Activated CD4-positive, alpha-beta T cell treated with anti-CD3 and anti-CD28 coated beads, Interleukin-2, amount 10 ng/mL, durations not matched to agents 7 days and 5 days (primary cell): ENCODE measurements around the gene FGD6. TPM values are rescaled to one million over a fixed set of nuclear protein-coding genes. Genes with fewer than 3 reads are reported as not detected.

Experiments used
- CTCF ChIA-PET: fragments of 350-600 bp; sonication (Branson Sonifier 250); formaldehyde crosslinking; loops from one replicate; lab custom pipeline; 2021; ENCODE audit warnings: antibody characterized with exemption; lab: Charles Lee
- POLR2A ChIA-PET: fragments of 350-600 bp; sonication (Branson Sonifier 250); formaldehyde crosslinking; loops from one replicate; lab custom pipeline; 2021; ENCODE audit warnings: antibody characterized with exemption; lab: Charles Lee
- DNase-seq: peaks from one replicate; pipeline ENCODE4 v3.0.0-alpha.2; 2020
- H3K27ac Mint-ChIP-seq: one replicate; pipeline ENCODE4 v1.8.0; 2021; ENCODE audit warnings: mild to moderate bottlenecking, moderate library complexity, mixed read lengths
- H3K27me3 Mint-ChIP-seq: one replicate; pipeline ENCODE4 v1.8.0; 2021; ENCODE audit warnings: mixed read lengths
- H3K36me3 Mint-ChIP-seq: one replicate; pipeline ENCODE4 v1.8.0; 2021; ENCODE audit warnings: low read depth, mixed read lengths
- H3K4me1 Mint-ChIP-seq: one replicate; pipeline ENCODE4 v1.8.0; 2021; ENCODE audit warnings: mixed read lengths
- H3K4me3 Mint-ChIP-seq: one replicate; pipeline ENCODE4 v1.8.0; 2021; ENCODE audit warnings: mild to moderate bottlenecking, moderate library complexity, mixed read lengths
- H3K9me3 Mint-ChIP-seq: one replicate; pipeline ENCODE4 v1.8.0; 2021; ENCODE audit warnings: mixed read lengths
- total RNA-seq, 2 experiments: library from RNA; stranded (reverse); gene quantifications; one replicate each; pipeline ENCODE4 v1.2.3, GENCODE V29; 2021

The FGD6 gene
- total RNA-seq, 2 experiments from 2014 or later, result 0.56 to 0.69 TPM

GRCh38 chr12:95184121-95184520, 33.1 kb downstream of the FGD6 start:
- H3K4me3 Mint-ChIP-seq, result no peak overlapping the region
- ChIA-PET CTCF (no interaction called here), POLR2A (no interaction called here)

GRCh38 chr12:95182868-95183415, 34.3 kb downstream of the FGD6 start:
- Mint-ChIP-seq H3K27ac (no peak overlapping the region), H3K36me3 (no peaks in the 10 kb centered on the region), H3K27me3 (no peaks in the 10 kb centered on the region), H3K9me3 (no peaks in the 10 kb centered on the region), H3K4me3 (no peak overlapping the region), H3K4me1 (no peaks in the 10 kb centered on the region)
- ChIA-PET POLR2A (no interaction called here), CTCF (no interaction called here)
- no peak for DNase-seq

More at GRCh38 chr12:95184121-95184520, 33.1 kb downstream of the FGD6 start:
- H3K4me1 Mint-ChIP-seq, result no peaks in the 10 kb centered on the region
- no peaks in the 10 kb centered on the region for H3K27me3 Mint-ChIP-seq
- no peaks in the 10 kb centered on the region for H3K36me3 Mint-ChIP-seq
- H3K27ac Mint-ChIP-seq, result no peak overlapping the region
- no peak for DNase-seq
- no peaks in the 10 kb centered on the region for H3K9me3 Mint-ChIP-seq

- no peak for DNase-seq
- H3K36me3 Mint-ChIP-seq, result no peaks in the 10 kb centered on the region
- H3K4me3 Mint-ChIP-seq, result no peak overlapping the region
- POLR2A ChIA-PET, result no interaction called here
- no peaks in the 10 kb centered on the region for H3K9me3 Mint-ChIP-seq
- no peaks in the 10 kb centered on the region for H3K27me3 Mint-ChIP-seq
- no peaks in the 10 kb centered on the region for H3K4me1 Mint-ChIP-seq
- CTCF ChIA-PET, result no interaction called here
- no peak overlapping the region for H3K27ac Mint-ChIP-seq
Measured at GRCh38 chr12:95181103-95181502, 36.2 kb downstream of the FGD6 start.

- Mint-ChIP-seq H3K27me3 (no peaks in the 10 kb centered on the region), H3K4me3 (no peak overlapping the region), H3K36me3 (no peaks in the 10 kb centered on the region), H3K9me3 (no peaks in the 10 kb centered on the region), H3K4me1 (no peaks in the 10 kb centered on the region), H3K27ac (no peak overlapping the region)
- POLR2A ChIA-PET, result no interaction called here
- CTCF ChIA-PET, result interaction anchor here (0.6 to 0.9 kb wide), 2 partner anchors 57 to 345 kb away, joined by 3 to 4 read pairs; no protein-coding TSS in a partner anchor
- no peak for DNase-seq
Measured at GRCh38 chr12:95179011-95179410, 38.3 kb downstream of the FGD6 start.

GRCh38 chr12:95178136-95178535, 39.1 kb downstream of the FGD6 start:
- DNase-seq, result no peak
- H3K36me3 Mint-ChIP-seq, result no peaks in the 10 kb centered on the region
- no peak overlapping the region for H3K27ac Mint-ChIP-seq
- H3K4me1 Mint-ChIP-seq, result no peaks in the 10 kb centered on the region
- no peaks in the 10 kb centered on the region for H3K27me3 Mint-ChIP-seq
- ChIA-PET POLR2A (no interaction called here), CTCF (no interaction called here)
- H3K4me3 Mint-ChIP-seq, result no peak overlapping the region
- H3K9me3 Mint-ChIP-seq, result no peaks in the 10 kb centered on the region

GRCh38 chr12:95177201-95177768, 40.0 kb downstream of the FGD6 start:
- no peaks in the 10 kb centered on the region for H3K27me3 Mint-ChIP-seq

GRCh38 chr12:95173392-95174251, 43.6 kb downstream of the FGD6 start:
- H3K36me3 Mint-ChIP-seq, result no peaks in the 10 kb centered on the region
- ChIA-PET CTCF (interaction anchor here (1.2 kb wide), 1 partner anchor 8 kb away, joined by 3 read pairs; no protein-coding TSS in a partner anchor), POLR2A (no interaction called here)
- H3K9me3 Mint-ChIP-seq, result no peaks in the 10 kb centered on the region
- H3K4me3 Mint-ChIP-seq, result no peak overlapping the region
- H3K27me3 Mint-ChIP-seq, result no peaks in the 10 kb centered on the region
- H3K27ac Mint-ChIP-seq, result no peak overlapping the region
- H3K4me1 Mint-ChIP-seq, result no peaks in the 10 kb centered on the region
- DNase-seq, result no peak

More at GRCh38 chr12:95177201-95177768, 40.0 kb downstream of the FGD6 start:
- Mint-ChIP-seq H3K9me3 (no peaks in the 10 kb centered on the region), H3K4me1 (no peaks in the 10 kb centered on the region), H3K4me3 (no peak overlapping the region), H3K27ac (no peak overlapping the region), H3K36me3 (no peaks in the 10 kb centered on the region)
- no peak for DNase-seq
- ChIA-PET CTCF (no interaction called here), POLR2A (no interaction called here)

GRCh38 chr12:95169368-95169767, 47.9 kb downstream of the FGD6 start:
- POLR2A ChIA-PET, result no interaction called here

GRCh38 chr12:95168746-95169145, 48.5 kb downstream of the FGD6 start:
- Mint-ChIP-seq H3K4me1 (no peaks in the 10 kb centered on the region), H3K27ac (no peak overlapping the region), H3K36me3 (no peaks in the 10 kb centered on the region), H3K9me3 (no peaks in the 10 kb centered on the region), H3K4me3 (no peak overlapping the region), H3K27me3 (no peaks in the 10 kb centered on the region)
- DNase-seq, result no peak
- POLR2A ChIA-PET, result no interaction called here
- CTCF ChIA-PET, result interaction anchor here (0.6 to 0.7 kb wide), 3 partner anchors 9 to 21 kb away, joined by 3 read pairs; no protein-coding TSS in a partner anchor

More at GRCh38 chr12:95169368-95169767, 47.9 kb downstream of the FGD6 start:
- H3K4me1 Mint-ChIP-seq, result no peaks in the 10 kb centered on the region
- DNase-seq, result no peak
- H3K9me3 Mint-ChIP-seq, result no peaks in the 10 kb centered on the region
- H3K4me3 Mint-ChIP-seq, result no peak overlapping the region
- no peaks in the 10 kb centered on the region for H3K27me3 Mint-ChIP-seq
- H3K36me3 Mint-ChIP-seq, result no peaks in the 10 kb centered on the region
- no peak overlapping the region for H3K27ac Mint-ChIP-seq
- CTCF ChIA-PET, result no interaction called here

GRCh38 chr12:95164656-95165055, 52.6 kb downstream of the FGD6 start:
- Mint-ChIP-seq H3K4me3 (no peak overlapping the region), H3K27me3 (peaks cover 2% of the 10 kb centered on the region), H3K27ac (no peak overlapping the region), H3K4me1 (no peaks in the 10 kb centered on the region), H3K9me3 (no peaks in the 10 kb centered on the region), H3K36me3 (no peaks in the 10 kb centered on the region)
- ChIA-PET POLR2A (no interaction called here), CTCF (interaction anchor here (0.6 to 1.5 kb wide), 2 partner anchors 9 to 314 kb away, joined by 3 to 4 read pairs; no protein-coding TSS in a partner anchor)
- no peak for DNase-seq

GRCh38 chr12:95158919-95159318, 58.3 kb downstream of the FGD6 start:
- H3K9me3 Mint-ChIP-seq, result no peaks in the 10 kb centered on the region
- H3K36me3 Mint-ChIP-seq, result no peaks in the 10 kb centered on the region
- H3K4me3 Mint-ChIP-seq, result no peak overlapping the region
- no peak for DNase-seq
- no peak overlapping the region for H3K27ac Mint-ChIP-seq
- ChIA-PET POLR2A (no interaction called here), CTCF (interaction anchor here (0.6 to 1.4 kb wide), 2 partner anchors 12 to 29 kb away, joined by 3 read pairs; no protein-coding TSS in a partner anchor)
- H3K27me3 Mint-ChIP-seq, result peaks cover 2% of the 10 kb centered on the region
- H3K4me1 Mint-ChIP-seq, result no peaks in the 10 kb centered on the region

- Mint-ChIP-seq H3K9me3 (no peaks in the 10 kb centered on the region), H3K4me3 (no peak overlapping the region), H3K36me3 (no peaks in the 10 kb centered on the region), H3K4me1 (no peaks in the 10 kb centered on the region), H3K27ac (no peak overlapping the region), H3K27me3 (no peaks in the 10 kb centered on the region)
- POLR2A ChIA-PET, result no interaction called here
- no peak for DNase-seq
- CTCF ChIA-PET, result no interaction called here
Measured at GRCh38 chr12:95151821-95152220, 65.4 kb downstream of the FGD6 start.

- POLR2A ChIA-PET, result no interaction called here
Measured at GRCh38 chr12:95151406-95151805, 65.9 kb downstream of the FGD6 start.

More at GRCh38 chr12:95151406-95151805, 65.9 kb downstream of the FGD6 start:
- no peak overlapping the region for H3K27ac Mint-ChIP-seq
- CTCF ChIA-PET, result interaction anchor here (1.4 kb wide), 1 partner anchor 10 kb away, joined by 4 read pairs; no protein-coding TSS in a partner anchor
- H3K4me1 Mint-ChIP-seq, result no peaks in the 10 kb centered on the region
- H3K9me3 Mint-ChIP-seq, result no peaks in the 10 kb centered on the region
- no peak for DNase-seq
- no peaks in the 10 kb centered on the region for H3K27me3 Mint-ChIP-seq
- no peak overlapping the region for H3K4me3 Mint-ChIP-seq
- H3K36me3 Mint-ChIP-seq, result no peaks in the 10 kb centered on the region
